T47D (cell line): ENCODE results near the gene BCL2.

ENCODE experiments used
- DNase-seq, 2 experiments: peaks; one replicate each; pipeline versions ENCODE4 v3.0.0 to v3.0.0-alpha.2; 2011 to 2012; ENCODE audit warnings: low read depth in 1 of 2, low spot score in 1 of 2
- JUND ChIP-seq: IDR thresholded peaks from 2 replicates; pipeline ENCODE4 v1.6.1; 2012; ENCODE audit warnings: low read depth
- in situ Hi-C: cut with HindIII; loops from 2 replicates; pipeline ENCODE4 v1.10.0; 2016; ENCODE audit warnings: low sequenced_read_pairs, low pct_unique_long_range_greater_than_20kb

Gene BCL2

DNA sequence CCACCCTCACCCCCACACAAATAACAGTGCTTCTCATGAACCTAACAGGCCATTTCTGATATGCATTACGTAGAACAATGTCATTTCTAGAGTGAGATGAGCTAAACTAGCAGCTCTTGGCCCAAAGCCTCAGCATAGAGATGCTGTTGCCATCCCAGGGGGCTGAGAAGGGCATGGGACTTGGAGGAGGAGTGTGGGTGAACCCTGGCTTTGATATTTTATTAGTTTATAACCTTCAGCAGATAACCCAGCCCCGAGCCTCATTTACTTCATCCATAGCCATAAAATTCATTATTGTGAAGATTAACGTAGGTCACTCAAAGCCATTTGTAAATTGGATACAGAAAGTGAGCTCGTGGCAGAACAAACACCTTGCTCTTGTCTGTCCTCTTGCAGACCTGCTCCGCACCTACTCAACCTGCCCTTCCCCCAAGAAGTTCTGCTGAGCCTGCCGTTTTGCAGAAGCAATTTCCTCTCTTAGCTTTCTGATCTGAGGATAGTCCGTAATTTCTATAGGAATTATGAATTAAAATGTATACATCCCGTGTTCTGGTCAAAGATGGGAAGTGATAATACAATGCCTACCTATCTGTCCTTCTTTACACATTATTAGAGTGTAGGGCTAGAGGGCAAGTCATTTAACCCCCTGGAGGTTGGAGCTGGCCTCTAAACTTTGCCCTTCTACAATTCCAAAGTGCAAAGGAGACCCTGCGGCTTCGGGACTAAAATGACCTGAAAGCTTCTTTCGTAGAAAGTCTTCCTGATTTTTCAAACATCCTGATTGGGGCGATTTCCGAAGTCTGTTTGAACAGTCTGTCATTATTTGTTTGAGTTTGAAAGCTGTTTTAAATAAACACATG is 187.4 kb downstream of the BCL2 start:
- no peak for DNase-seq
- in situ Hi-C loops: no loop called here
- no peak for TF ChIP-seq JUND

DNA sequence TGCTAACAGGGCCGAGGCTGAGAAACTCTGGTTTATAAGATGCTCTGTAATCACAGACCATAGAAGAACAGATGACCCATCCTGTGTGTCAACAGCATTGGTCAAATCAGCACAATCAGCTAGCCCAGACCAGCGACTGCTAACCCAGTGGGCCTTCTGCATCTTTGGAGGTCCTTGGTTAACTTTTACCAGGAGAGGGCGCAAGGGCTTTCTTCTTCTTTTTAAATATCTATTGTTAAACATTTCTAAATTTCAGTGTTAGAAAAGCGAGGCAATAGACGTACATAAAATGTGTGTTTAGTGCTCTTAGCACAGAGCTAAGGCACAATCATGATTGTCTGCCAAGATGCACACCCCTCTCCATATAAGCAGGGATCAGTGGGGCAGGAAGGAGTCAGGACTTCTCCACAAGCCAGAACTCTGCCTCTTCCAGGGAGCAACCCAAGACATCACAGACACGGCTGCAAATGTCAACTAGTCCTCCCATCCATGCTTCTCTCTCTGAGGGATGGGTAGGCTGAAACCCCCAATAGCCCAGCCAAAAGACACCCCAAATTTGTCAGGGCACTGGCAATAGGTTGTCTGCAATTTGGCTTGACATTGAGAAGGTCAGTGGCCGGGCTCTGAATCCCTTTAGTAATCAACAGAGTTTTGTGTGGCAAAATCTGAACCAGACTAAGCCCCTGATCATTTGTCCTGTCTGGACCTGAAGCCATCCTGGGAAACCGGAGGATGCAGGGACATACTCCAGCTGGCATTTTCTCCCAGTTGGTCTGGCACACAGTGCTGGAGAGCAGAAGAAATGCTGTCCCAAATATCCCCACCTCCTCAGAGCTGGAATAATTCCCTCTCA is 188.2 kb downstream of the BCL2 start:
- in situ Hi-C loops: no loop called here
- DNase-seq: peak in 1 of 2 experiments; percentile 41

DNA sequence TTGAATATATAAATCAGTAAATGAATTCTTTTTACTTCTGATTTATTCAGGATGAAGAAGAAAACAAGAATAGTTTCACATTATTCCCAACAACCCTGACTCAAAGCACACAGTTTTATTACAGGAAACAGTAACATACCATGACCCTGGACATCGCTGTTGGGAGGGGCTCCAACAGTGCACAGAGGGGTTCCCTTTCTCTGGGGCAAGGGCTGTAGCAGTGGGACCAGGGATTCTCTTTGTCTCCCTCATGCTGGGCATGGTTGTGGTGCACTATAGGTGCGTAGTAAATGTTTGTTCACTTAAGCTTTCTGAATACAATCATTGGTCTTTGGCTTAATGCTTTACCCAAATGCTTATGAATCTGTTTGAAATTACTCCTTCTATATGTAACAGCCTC is 189.4 kb downstream of the BCL2 start:
- in situ Hi-C loops: no loop called here
- DNase-seq: no peak
- TF ChIP-seq JUND: no peak

More for the DNA sequence above, 188.2 kb downstream of the BCL2 start:
- no peak for TF ChIP-seq JUND

DNA sequence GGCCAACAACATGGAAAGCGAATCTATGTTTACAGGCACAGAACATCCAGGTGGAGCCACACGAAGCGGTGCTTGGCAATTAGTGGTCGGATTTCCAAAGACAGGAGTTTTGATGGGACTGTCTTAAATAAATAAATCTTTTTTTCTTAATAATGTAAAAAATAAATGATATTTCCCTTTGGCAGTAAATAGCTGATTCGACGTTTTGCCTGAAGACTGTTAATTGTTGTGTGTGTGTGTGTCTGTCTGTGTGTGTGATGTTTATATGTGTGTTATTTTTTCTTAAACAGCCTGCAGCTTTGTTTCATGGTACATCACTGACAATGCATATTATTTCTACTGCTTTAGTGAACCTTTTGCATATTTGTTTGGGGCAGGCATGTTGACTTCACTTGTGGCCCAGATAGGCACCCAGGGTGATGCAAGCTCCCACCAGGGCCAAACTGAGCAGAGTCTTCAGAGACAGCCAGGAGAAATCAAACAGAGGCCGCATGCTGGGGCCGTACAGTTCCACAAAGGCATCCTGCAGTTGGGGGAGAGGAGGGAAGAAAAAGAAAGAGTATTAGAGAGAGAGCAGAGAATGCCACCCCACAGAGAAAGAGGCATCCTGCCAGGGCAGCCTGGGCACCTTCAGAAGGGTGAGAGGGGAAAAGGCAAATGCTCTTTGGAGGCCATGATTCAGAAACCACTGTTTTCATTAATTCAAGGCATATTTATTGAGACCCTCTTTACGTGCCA is 191.2 kb downstream of the BCL2 start:
- no peak for DNase-seq
- no peak for TF ChIP-seq JUND
- in situ Hi-C loops: no loop called here

DNA sequence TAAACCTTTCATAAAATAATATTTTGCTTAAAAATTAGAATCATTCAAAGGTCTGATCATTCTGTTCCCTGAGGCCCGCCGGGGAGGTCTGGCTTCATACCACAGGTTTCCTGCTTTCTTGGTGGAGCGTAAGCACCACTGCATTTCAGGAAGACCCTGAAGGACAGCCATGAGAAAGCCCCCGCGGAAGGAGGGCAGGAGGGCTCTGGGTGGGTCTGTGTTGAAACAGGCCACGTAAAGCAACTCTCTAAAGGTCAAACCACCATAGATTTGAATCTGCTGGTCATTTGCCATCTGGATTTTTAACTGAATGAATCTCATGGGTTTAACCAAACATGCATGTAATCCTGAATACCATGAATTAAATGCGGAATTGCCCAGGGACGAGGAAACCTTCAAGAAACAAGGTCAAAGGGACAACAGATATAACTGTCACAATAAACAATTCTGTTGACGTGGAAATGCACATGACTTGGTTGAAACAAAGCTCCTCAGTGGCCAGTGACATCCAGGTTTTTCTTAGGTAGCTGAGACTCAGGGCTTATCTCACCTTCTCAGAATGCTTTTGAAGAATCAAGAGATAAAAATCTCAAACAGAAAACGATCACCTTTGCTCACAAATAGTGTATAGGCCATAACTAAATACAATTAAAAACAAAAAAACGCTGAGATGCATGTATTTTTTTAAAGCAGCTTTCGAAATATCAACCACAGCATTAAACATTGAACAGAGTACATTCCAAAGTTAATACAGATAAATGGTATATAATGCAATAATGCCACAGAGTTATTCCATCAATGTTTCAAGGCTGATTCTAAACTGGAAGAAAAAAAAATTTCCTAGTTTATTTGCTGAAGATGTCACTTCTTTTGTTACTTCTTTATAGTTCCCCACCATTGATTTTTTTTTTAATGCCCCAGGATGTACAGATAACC is 193.2 kb downstream of the BCL2 start:
- no peak for TF ChIP-seq JUND
- in situ Hi-C loops: no loop called here

DNA sequence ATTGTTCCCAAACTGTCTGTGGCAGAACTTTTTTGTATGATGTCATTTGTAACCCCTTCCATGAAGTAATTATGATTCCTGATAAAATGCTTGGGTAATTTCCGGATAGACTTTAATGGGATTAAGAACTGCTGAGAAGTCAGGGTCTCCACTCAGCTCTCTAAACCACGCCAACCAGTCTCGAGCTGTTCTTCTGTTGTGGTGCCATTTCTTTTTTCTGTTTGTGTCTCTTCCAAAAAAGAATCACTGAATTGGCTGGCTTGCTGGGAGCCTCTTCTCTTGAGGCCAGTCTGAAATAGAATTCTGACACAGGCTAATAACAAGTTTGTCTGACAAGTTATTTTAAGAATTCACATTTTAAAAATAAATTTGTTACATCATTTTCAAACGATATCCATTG is 198.9 kb downstream of the BCL2 start:
- DNase-seq: no peak
- no peak for TF ChIP-seq JUND
- in situ Hi-C loops: no loop called here

More for the DNA sequence above, 193.2 kb downstream of the BCL2 start:
- no peak for DNase-seq

DNA sequence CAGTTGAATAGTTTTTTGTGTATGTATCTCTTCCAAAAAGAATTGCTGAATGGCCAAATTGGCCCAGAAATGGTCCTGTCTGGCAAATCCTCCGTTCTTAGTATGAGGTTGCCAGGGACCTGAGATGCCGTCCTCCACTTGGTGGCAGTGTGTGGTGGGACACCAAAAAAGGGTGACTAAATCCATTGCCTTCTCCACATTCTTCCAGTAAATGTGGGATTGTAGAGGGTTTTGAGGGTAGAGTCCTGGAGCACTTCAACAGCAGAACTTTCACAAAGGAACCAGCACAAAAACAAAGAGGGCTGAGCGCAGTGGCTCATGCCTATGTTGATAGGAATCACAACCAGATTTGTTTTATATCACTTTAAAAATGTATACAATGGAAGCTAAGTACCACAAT is 199.9 kb downstream of the BCL2 start:
- TF ChIP-seq JUND: no peak
- DNase-seq: peak; percentile 19 to 42
- in situ Hi-C loops: no loop called here

DNA sequence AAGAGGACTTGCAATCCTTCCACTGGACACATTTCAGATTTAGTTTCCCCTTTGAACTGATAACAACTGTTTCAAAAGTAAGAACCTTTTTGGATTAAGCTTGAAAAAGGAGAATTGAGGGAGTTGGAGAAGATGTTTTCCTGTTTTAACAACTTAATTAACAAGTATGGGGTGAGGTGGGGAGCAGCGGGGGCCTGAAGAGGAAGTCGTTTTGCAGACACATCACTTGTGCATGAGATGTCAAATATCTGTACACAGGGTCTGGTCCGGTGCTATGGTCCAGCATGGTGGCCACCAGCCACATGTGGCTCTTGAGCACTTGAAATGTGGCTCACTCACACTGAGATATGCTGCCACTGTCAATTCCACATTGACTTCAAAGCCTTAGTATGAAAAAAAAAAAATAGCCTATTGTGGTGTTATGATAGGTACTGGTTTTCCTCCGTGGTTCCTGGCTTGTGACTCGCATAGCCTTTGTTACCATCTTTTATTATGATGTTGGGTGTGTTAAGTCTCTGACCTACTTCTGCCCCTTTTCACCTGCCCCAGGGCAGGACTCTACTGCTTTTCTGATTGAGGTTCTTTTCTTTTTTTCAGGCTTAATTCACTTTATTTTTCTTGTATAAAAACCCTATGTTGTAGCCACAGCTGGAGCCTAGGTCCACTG is 205.5 kb downstream of the BCL2 start:
- DNase-seq: no peak
- no peak for TF ChIP-seq JUND
- in situ Hi-C loops: no loop called here

DNA sequence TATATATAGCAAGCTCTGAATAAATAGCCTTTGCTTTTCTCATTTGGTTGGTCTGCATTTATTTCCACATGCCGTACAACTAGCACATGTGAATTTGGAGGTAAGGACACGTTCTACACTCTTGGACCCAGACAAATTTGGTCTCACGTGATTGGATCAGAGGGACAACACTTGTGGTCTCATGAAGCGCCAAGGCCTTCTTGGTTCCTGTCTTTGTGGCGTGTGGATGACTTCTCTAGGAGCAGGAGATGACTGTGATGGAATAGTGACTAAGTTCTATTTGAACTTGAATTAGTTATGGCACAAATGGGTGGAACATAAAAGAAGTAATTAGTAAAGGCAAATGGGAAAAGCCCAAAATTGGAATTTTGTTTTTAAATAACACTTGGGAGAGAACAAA is 206.9 kb downstream of the BCL2 start:
- no peak for DNase-seq
- no peak for TF ChIP-seq JUND
- in situ Hi-C loops: no loop called here

DNA sequence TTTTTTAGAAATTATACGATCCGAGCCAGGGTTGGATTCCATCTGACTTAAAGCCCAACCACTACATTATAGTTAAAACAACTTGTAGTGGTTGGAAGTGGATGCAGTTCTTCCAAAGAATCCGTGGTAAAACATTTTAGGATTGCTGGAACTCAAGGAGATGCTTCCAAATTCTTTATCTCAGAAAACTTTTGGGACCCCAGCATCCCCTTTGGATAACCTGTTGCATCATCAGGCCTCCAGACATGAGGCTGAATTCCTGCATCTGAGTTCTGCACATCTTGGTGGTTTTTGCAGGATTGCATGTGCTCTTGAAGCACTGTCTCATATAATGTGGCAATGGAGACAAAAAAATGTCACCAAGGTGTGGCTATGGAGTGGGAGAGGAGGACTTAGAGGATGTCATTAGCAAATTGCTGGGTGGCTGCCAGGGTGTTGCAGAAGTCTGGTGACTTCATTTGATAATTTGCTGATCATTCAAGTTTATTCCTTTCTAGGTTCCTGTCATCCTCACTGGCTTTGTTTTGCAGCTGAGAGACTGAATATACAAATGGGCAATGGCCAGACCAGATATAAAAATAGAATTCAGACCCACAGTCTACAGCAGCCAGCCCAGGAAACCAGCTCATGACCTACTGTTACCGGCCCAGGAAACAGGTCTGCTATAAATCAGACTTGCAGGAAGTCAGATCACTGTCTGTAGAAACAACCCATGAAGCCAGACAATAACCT is 207.7 kb downstream of the BCL2 start:
- in situ Hi-C loops: no loop called here
- DNase-seq: no peak
- no peak for TF ChIP-seq JUND

DNA sequence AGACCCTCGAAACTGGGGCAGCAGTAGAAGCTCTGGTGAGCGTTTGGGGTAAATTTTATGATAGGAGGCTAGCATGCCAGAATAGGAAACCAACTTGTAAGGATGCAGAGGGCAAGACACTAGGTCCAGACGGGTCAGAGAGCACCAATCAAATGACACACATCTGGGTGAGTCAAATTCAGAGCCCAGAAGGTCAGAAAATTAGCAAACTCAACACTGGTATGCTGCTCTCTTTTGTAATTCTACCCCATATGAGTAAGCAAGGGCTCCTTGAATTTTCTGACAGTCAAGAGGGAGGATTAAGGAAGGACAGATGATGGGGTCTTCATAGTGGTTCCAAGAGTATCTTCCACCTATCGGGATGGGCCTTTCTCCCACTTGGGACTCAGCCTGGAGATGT is 209.8 kb downstream of the BCL2 start:
- no peak for TF ChIP-seq JUND

More for the DNA sequence above, 209.8 kb downstream of the BCL2 start:
- no peak for DNase-seq
- in situ Hi-C loops: no loop called here
